GM23338 (cell line): ENCODE results near the gene PRG2. TPM values are rescaled to one million over a fixed set of nuclear protein-coding genes. Genes with fewer than 3 reads are reported as not detected.

Source experiments
- ATAC-seq: fragments of 200-7000 bp; cut with Tn5 transposase; 3 replicates; pipeline ENCODE4 v1.9.1; 2020
- DNase-seq: peaks from one replicate; pipeline ENCODE4 v3.0.0-alpha.2; 2015; ENCODE audit warnings: low spot score
- H2AFZ ChIP-seq: fragments of 200-600 bp; sonication (generic); 2 replicates; pipeline ENCODE4 v1.8.0; 2016; ENCODE audit warnings: antibody characterized with exemption, mild to moderate bottlenecking, moderate library complexity
- H3F3A ChIP-seq: fragments of 200-600 bp; sonication (generic); replicated peaks from 2 replicates; pipeline ENCODE4 v1.8.0; 2017; ENCODE audit warnings: antibody characterized with exemption, mixed run types, low read depth
- H3K27ac ChIP-seq: fragments of 200-600 bp; sonication (generic); 2 replicates; pipeline ENCODE4 v1.6.1; 2016; ENCODE audit warnings: low read depth
- H3K27me3 ChIP-seq: fragments of 200-600 bp; sonication (generic); 2 replicates; pipeline ENCODE4 v1.8.0; 2016; ENCODE audit warnings: mild to moderate bottlenecking, mixed run types, moderate library complexity; ENCODE audit not compliant: insufficient read depth
- H3K36me3 ChIP-seq: fragments of 200-600 bp; sonication (generic); 2 replicates; pipeline ENCODE4 v1.8.0; 2016; ENCODE audit warnings: mild to moderate bottlenecking; ENCODE audit not compliant: insufficient read depth
- H3K4me1 ChIP-seq: fragments of 200-600 bp; sonication (generic); 2 replicates; pipeline ENCODE4 v1.8.0; 2016; ENCODE audit warnings: mild to moderate bottlenecking, moderate library complexity; ENCODE audit not compliant: insufficient read depth
- H3K4me2 ChIP-seq: fragments of 200-600 bp; sonication (generic); 2 replicates; pipeline ENCODE4 v1.7.1; 2017; ENCODE audit warnings: mixed run types
- H3K4me3 ChIP-seq: fragments of 200-600 bp; sonication (generic); 2 replicates; pipeline ENCODE4 v1.6.1; 2016; ENCODE audit warnings: mixed run types
- H3K79me2 ChIP-seq: fragments of 200-600 bp; sonication (generic); replicated peaks from 2 replicates; pipeline ENCODE4 v1.8.0; 2017; ENCODE audit warnings: mild to moderate bottlenecking; ENCODE audit not compliant: insufficient read depth
- H3K9me2 ChIP-seq: fragments of 200-600 bp; sonication (generic); 2 replicates; pipeline ENCODE4 v1.8.0; 2017; ENCODE audit not compliant: insufficient read depth
- H4K20me1 ChIP-seq: fragments of 200-600 bp; sonication (generic); replicated peaks from 2 replicates; pipeline ENCODE4 v1.8.0; 2017; ENCODE audit warnings: mild to moderate bottlenecking; ENCODE audit not compliant: insufficient read depth
- H3K27ac Mint-ChIP-seq: 2 replicates; pipeline ENCODE4 v1.8.0; 2020; ENCODE audit warnings: inconsistent platforms, mild to moderate bottlenecking, moderate library complexity, mixed read lengths
- H3K27me3 Mint-ChIP-seq: 3 replicates; pipeline ENCODE4 v1.8.0; 2022; ENCODE audit warnings: low read depth, mild to moderate bottlenecking, moderate library complexity, mixed read lengths, inconsistent platforms; ENCODE audit not compliant: insufficient read depth, poor library complexity
- H3K36me3 Mint-ChIP-seq: 3 replicates; pipeline ENCODE4 v1.8.0; 2021; ENCODE audit warnings: low read depth, mild to moderate bottlenecking, inconsistent platforms, moderate library complexity, mixed read lengths
- H3K4me1 Mint-ChIP-seq: 3 replicates; pipeline ENCODE4 v1.8.0; 2020; ENCODE audit warnings: mild to moderate bottlenecking, inconsistent platforms, mixed read lengths
- H3K4me3 Mint-ChIP-seq: 3 replicates; pipeline ENCODE4 v1.8.0; 2021; ENCODE audit warnings: moderate library complexity, mild to moderate bottlenecking, inconsistent platforms, mixed read lengths
- H3K9me3 Mint-ChIP-seq: 3 replicates; pipeline ENCODE4 v1.8.0; 2020; ENCODE audit warnings: moderate library complexity, mild to moderate bottlenecking, inconsistent platforms, mixed read lengths
- EZH2 ChIP-seq: fragments of 200-600 bp; sonication (generic); IDR thresholded peaks from one replicate; pipeline ENCODE4 v1.8.0; 2017; ENCODE audit warnings: antibody characterized with exemption, mild to moderate bottlenecking, low read depth; ENCODE audit not compliant: unreplicated experiment
- ZNF462 ChIP-seq: fragments of 250-450 bp; sonication (Bioruptor Pico); IDR thresholded peaks from 2 replicates; pipeline ENCODE4 v1.5.0; 2020; ENCODE audit warnings: mild to moderate bottlenecking, moderate library complexity
- polyA plus RNA-seq: library from polyadenylated mRNA; unstranded; fragments of >200 nt; fragmentation: Nextera tagmentation; extraction: Ambion mirVana; gene quantifications from 2 replicates; pipeline ENCODE4 v1.2.1, GENCODE V29; 2016
- total RNA-seq: library from RNA; depleted of rRNA; stranded (reverse); fragments of >200 nt; shearing (Covaris generic); gene quantifications from 2 replicates; pipeline ENCODE4 v1.2.3, GENCODE V29; 2014

Gene PRG2
- total and polyA plus RNA-seq, 2 experiments from 2014 or later = not detected

- Mint-ChIP-seq H3K4me3 (no peak overlapping the region), H3K27ac (no peak overlapping the region)
Observed at GRCh38 chr11:57359396-57359795, 31.1 kb downstream of the PRG2 start.

More at GRCh38 chr11:57359396-57359795, 31.1 kb downstream of the PRG2 start:
- Histone ChIP-seq H3F3A (no peaks in the 10 kb centered on the region), H4K20me1 (no peaks in the 10 kb centered on the region), H3K27me3 (no peaks in the 10 kb centered on the region), H3K36me3 (no peaks in the 10 kb centered on the region), H3K4me1 (no peaks in the 10 kb centered on the region), H3K27ac (no peak overlapping the region), H3K79me2 (no peaks in the 10 kb centered on the region), H3K4me3 (no peak overlapping the region), H2AFZ (no peak overlapping the region), H3K9me2 (no peaks in the 10 kb centered on the region), H3K4me2 (no peak overlapping the region)
- no peaks in the 10 kb centered on the region for H3K36me3 Mint-ChIP-seq
- no peak; the same call in 2 of the 3 replicates for ATAC-seq
- TF ChIP-seq EZH2 (no peak), ZNF462 (CRISPR knock-in tag) (no peak)
- no peaks in the 10 kb centered on the region for H3K9me3 Mint-ChIP-seq
- peaks cover 4% of the 10 kb centered on the region; the same call in 1 of the 3 replicates for H3K4me1 Mint-ChIP-seq
- no peaks in the 10 kb centered on the region for H3K27me3 Mint-ChIP-seq
- DNase-seq = no peak
